Fibroblast of lung (primary cell): ENCODE results near the gene NME2. TPM values are rescaled to one million over a fixed set of nuclear protein-coding genes. Genes with fewer than 3 reads are reported as not detected.

Experiments used
- DNase-seq, 2 donors: peaks; one replicate each; pipeline versions ENCODE4 v3.0.0 to v3.0.0-alpha.2; 2010; ENCODE audit warnings: low read depth in 2 of 2
- H2AFZ ChIP-seq: 2 replicates; pipeline ENCODE4 v1.5.1; 2012; ENCODE audit warnings: low read length, control low read depth, inconsistent platforms
- H3K27ac ChIP-seq: 2 replicates; pipeline ENCODE4 v1.5.1; 2011; ENCODE audit warnings: low read length, control low read depth; ENCODE audit not compliant: insufficient read depth
- H3K27me3 ChIP-seq: 2 replicates; pipeline ENCODE4 v1.5.1; 2011; ENCODE audit warnings: mild to moderate bottlenecking, low read length; ENCODE audit not compliant: control insufficient read depth, insufficient read depth
- H3K36me3 ChIP-seq: 2 replicates; pipeline ENCODE4 v1.5.1; 2011; ENCODE audit warnings: low read length; ENCODE audit not compliant: control insufficient read depth, insufficient read depth
- H3K4me1 ChIP-seq: 2 replicates; pipeline ENCODE4 v1.5.1; 2011; ENCODE audit warnings: low read length; ENCODE audit not compliant: control insufficient read depth, insufficient read depth; ENCODE audit errors: extremely low read depth
- H3K4me2 ChIP-seq: 2 replicates; pipeline ENCODE4 v1.5.1; 2011; ENCODE audit warnings: low read length, control low read depth; ENCODE audit not compliant: insufficient read depth; ENCODE audit errors: extremely low read depth
- H3K4me3 ChIP-seq, 4 experiments: fragments of 200-600 bp in 1 of 4; sonication (generic) in 1 of 4; replicated peaks in 1 of 4; 2 replicates each; pipeline ENCODE4 v1.5.1; 2011 to 2016; ENCODE audit warnings: low read length in 4 of 4, low read depth in 3 of 4, mild to moderate bottlenecking in 3 of 4, control low read depth in 2 of 4, inconsistent platforms in 1 of 4, mixed read lengths in 1 of 4; ENCODE audit not compliant: insufficient read depth in 1 of 4; ENCODE audit errors: control extremely low read depth in 1 of 4
- H3K79me2 ChIP-seq: 2 replicates; pipeline ENCODE4 v1.5.1; 2012; ENCODE audit warnings: mild to moderate bottlenecking, low read length, inconsistent platforms; ENCODE audit not compliant: control insufficient read depth, insufficient read depth
- H3K9ac ChIP-seq: 2 replicates; pipeline ENCODE4 v1.5.1; 2011; ENCODE audit warnings: mild to moderate bottlenecking, low read length, control low read depth; ENCODE audit not compliant: insufficient read depth
- H3K9me3 ChIP-seq: 2 replicates; pipeline ENCODE4 v1.5.1; 2012; ENCODE audit warnings: low read depth, low read length; ENCODE audit not compliant: control insufficient read depth, insufficient read depth
- H4K20me1 ChIP-seq: 2 replicates; pipeline ENCODE4 v1.5.1; 2011; ENCODE audit warnings: low read length; ENCODE audit not compliant: control insufficient read depth, insufficient read depth; ENCODE audit errors: extremely low read depth
- EZH2 ChIP-seq: IDR thresholded peaks from 2 replicates; pipeline ENCODE4 v1.5.1; 2012; ENCODE audit warnings: low read length, control low read depth, mild to moderate bottlenecking; ENCODE audit errors: missing control alignments
- polyA plus RNA-seq, 2 donors: library from polyadenylated mRNA; depleted of rRNA in 1 of 2; stranded (reverse) in 1 of 2; unstranded in 1 of 2; fragments of >200 nt; gene quantifications; 2 replicates each; pipeline ENCODE4 v1.2.1, GENCODE V29; 2011 to 2012; ENCODE audit warnings: missing spikeins in 1 of 2
- total RNA-seq: library from RNA; depleted of rRNA; stranded (reverse); fragments of >200 nt; gene quantifications from 2 replicates; pipeline ENCODE4 v1.2.1, GENCODE V29; 2014
- TF ChIP-seq, protein P1 (sequence below), 2 donors: IDR thresholded peaks in 1 of 2; conservative IDR thresholded peaks in 1 of 2; 1 replicate in 1 of 2; 2 replicates in 1 of 2; pipeline ENCODE4 v1.5.1; 2011 to 2012; ENCODE audit warnings: low read length in 2 of 2, control low read depth in 1 of 2, inconsistent platforms in 1 of 2, low read depth in 1 of 2, mild to moderate bottlenecking in 1 of 2

NME2 gene
- total and polyA plus RNA-seq, 2 donors (not counting 1 experiment from before 2014, with no cell fraction given): 605 to 799 TPM

DNA sequence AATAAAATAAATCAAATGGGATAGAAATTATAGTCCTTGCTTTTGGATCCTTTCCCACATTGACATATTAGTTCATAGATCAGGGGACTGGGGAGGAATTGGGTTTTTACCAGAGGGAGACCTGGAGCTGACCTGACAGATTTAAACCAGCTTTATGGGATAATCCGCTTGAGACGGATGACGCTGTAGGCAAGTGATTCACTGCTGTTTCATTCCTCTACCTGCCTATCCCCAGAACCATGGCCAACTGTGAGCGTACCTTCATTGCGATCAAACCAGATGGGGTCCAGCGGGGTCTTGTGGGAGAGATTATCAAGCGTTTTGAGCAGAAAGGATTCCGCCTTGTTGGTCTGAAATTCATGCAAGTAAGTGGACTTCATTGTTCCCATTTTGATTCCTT lies 10.8 kb upstream of the NME2 start:
- TF ChIP-seq, protein P1, sequence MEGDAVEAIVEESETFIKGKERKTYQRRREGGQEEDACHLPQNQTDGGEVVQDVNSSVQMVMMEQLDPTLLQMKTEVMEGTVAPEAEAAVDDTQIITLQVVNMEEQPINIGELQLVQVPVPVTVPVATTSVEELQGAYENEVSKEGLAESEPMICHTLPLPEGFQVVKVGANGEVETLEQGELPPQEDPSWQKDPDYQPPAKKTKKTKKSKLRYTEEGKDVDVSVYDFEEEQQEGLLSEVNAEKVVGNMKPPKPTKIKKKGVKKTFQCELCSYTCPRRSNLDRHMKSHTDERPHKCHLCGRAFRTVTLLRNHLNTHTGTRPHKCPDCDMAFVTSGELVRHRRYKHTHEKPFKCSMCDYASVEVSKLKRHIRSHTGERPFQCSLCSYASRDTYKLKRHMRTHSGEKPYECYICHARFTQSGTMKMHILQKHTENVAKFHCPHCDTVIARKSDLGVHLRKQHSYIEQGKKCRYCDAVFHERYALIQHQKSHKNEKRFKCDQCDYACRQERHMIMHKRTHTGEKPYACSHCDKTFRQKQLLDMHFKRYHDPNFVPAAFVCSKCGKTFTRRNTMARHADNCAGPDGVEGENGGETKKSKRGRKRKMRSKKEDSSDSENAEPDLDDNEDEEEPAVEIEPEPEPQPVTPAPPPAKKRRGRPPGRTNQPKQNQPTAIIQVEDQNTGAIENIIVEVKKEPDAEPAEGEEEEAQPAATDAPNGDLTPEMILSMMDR (conservative IDR thresholded peaks at IDR 0.05 in 1 of 2, IDR thresholded peaks at IDR 0.05 in 1 of 2; ENCODE audit: low read depth in 1 of 2, low read length in 2 of 2): no peak
- TF ChIP-seq EZH2: no peak
- peaks cover 45% of the 10 kb centered on the region for H3K79me2 ChIP-seq
- H3K9ac ChIP-seq: no peak overlapping the region
- no peak overlapping the region for H3K27ac ChIP-seq
- H2AFZ ChIP-seq: no peak overlapping the region
- no peaks in the 10 kb centered on the region for H4K20me1 ChIP-seq
- no peaks in the 10 kb centered on the region for H3K9me3 ChIP-seq
- no peak for DNase-seq
- H3K4me2 ChIP-seq: no peak overlapping the region
- H3K27me3 ChIP-seq: no peaks in the 10 kb centered on the region
- no peaks in the 10 kb centered on the region for H3K4me1 ChIP-seq
- H3K36me3 ChIP-seq: peaks cover 5% of the 10 kb centered on the region
- H3K4me3 ChIP-seq: no peak overlapping the region

DNA sequence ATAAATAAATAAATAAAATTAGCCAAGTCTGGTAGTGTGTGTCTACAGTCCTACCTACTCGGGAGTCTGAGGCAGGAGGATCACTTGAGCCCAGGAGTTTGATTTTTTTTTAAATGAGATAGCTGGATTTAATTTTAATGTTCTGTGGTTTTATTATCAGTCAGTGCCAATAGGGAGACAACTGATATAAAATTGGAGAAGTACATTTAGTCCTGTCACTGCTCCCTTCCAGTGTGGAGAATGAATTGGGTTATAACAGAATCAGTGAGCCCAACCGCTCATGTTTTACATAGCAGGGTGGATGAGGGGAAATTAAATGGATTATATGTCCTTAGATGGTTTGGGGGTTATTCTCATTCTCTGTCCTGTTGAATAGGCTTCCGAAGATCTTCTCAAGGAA lies 6.6 kb upstream of the NME2 start:
- no peaks in the 10 kb centered on the region for H3K4me1 ChIP-seq
- H3K9ac ChIP-seq: no peak overlapping the region
- TF ChIP-seq, protein P1 (conservative IDR thresholded peaks at IDR 0.05 in 1 of 2, IDR thresholded peaks at IDR 0.05 in 1 of 2; ENCODE audit: low read depth in 1 of 2, low read length in 2 of 2): no peak
- TF ChIP-seq EZH2: no peak
- H3K4me2 ChIP-seq: no peak overlapping the region
- no peaks in the 10 kb centered on the region for H3K27me3 ChIP-seq
- no peak overlapping the region for H3K4me3 ChIP-seq
- DNase-seq: no peak
- H3K9me3 ChIP-seq: no peaks in the 10 kb centered on the region
- peaks cover 14% of the 10 kb centered on the region for H3K36me3 ChIP-seq
- no peaks in the 10 kb centered on the region for H4K20me1 ChIP-seq
- no peak overlapping the region for H2AFZ ChIP-seq
- no peak overlapping the region for H3K27ac ChIP-seq
- H3K79me2 ChIP-seq: peaks cover 34% of the 10 kb centered on the region

GRCh38 chr17:51161541-51161940 lies 4.7 kb upstream of the NME2 start:
- Histone ChIP-seq H4K20me1 (no peaks in the 10 kb centered on the region), H3K79me2 (peaks cover 15% of the 10 kb centered on the region), H3K27me3 (no peaks in the 10 kb centered on the region), H3K4me1 (peaks cover 7% of the 10 kb centered on the region), H3K4me3 (no peak overlapping the region), H2AFZ (no peak overlapping the region), H3K9ac (no peak overlapping the region), H3K27ac (no peak overlapping the region), H3K4me2 (no peak overlapping the region), H3K36me3 (peaks cover 14% of the 10 kb centered on the region), H3K9me3 (no peaks in the 10 kb centered on the region)
- TF ChIP-seq, protein P1 (conservative IDR thresholded peaks at IDR 0.05 in 1 of 2, IDR thresholded peaks at IDR 0.05 in 1 of 2; ENCODE audit: low read depth in 1 of 2, low read length in 2 of 2): no peak
- TF ChIP-seq EZH2: no peak
- no peak for DNase-seq
